AG20443 (cell line): ENCODE measurements around the gene CFD.
"Not testable (repeated sequence)": the region's sequence is repeated elsewhere in the genome, so short reads cannot be mapped to it uniquely, and the experiment has no call there.

Experiments used
- DNase-seq: peaks from one replicate; pipeline ENCODE4 v3.0.0; 2012; ENCODE audit warnings: low spot score, mixed read lengths

CFD gene

GRCh38 chr19:888581-889385, 29.3 kb downstream of the CFD start:
- DNase-seq = no peak

DNA sequence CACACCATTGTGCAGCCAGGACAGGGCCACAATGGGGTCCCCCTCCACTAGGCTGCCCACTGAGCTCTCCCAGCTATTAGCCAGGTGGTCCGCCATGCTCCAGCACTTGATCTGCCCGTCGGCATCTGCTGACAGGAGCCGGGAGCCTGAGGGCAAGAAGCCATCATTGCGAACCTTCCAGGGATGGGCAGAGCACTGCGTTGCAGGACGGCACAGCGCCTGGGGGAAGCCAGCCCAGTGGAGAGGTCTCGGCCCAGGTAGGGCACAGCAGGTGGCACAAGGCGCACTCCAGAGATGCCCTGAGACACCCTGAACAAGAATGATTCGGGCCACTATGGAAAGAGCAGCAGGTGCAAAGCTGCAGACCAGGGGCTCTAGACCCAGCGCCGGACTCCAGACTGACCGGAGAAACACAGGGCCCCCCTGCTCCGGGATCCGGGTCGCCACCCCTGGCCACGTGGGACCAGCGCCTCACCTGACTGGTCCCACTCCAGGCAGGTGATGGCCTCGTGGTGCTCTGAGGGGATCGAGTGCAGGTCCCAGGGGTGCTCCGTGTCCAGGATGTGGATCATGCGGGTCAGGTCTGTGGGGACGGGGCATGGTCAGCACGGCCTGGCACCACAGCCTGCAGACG, 30.3 kb downstream of the CFD start:
- no peak for DNase-seq

- no peak for DNase-seq
Observed at GRCh38 chr19:890831-891230, 31.4 kb downstream of the CFD start.

DNA sequence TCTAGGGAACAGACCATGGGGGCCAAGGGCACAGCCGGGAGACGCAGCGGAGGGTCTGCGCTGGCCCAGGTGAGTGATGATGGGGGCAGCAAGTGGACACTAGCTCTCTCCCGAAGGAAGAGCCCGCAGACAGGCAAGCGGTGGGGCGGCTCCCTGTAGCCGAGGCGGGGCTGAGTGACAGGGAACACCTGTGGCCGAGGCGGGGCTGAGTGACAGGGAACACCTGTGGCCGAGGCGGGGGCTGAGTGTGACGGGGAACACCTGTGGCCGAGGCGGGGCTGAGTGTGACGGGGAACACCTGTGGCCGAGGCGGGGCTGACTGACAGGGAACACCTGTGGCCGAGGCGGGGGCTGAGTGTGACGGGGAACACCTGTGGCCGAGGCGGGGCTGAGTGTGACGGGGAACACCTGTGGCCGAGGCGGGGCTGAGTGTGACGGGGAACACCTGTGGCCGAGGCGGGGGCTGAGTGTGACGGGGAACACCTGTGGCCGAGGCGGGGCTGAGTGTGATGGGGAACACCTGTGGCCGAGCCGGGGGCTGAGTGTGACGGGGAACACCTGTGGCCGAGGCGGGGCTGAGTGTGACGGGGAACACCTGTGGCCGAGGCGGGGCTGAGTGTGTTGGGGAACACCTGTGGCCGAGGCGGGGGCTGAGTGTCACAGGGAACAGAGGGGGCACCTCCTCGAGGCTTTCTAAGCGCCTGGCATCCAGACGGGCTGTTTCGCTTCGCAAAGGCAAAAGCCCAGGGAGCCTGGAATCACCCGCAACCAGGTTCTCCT, 32.1 kb downstream of the CFD start:
- DNase-seq = not testable (repeated sequence)

- DNase-seq = no peak
Observed at GRCh38 chr19:892243-892893, 32.9 kb downstream of the CFD start.

- DNase-seq = peak; percentile 99
Observed at GRCh38 chr19:892894-893689, 33.6 kb downstream of the CFD start, which contains the start of the genes MED16 and RNU6-9. MED16 (minus strand) TSS chr19:893187; CDS start chr19:891131, 2,056 bp downstream. RNU6-9 (plus strand) TSS chr19:893484.

DNA sequence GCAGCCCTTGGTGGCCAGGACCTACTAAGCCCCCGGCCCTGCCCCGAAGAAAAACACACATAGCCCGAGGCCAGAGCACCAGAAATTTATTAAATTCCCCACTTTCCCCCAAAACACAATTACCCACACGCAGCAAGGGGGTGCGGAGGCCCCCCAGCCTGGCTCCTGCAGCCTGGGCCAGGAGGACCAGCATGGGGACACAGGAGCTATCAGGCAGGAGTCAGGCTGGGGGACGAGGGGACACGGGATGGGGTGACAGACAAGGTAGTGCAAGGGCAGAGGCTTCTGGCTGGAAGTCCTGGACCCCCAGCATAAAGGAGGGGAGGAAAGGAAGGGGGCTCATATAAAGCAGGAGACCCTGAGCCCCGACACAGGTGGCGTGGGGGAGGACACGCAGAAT, 37.0 kb downstream of the CFD start:
- DNase-seq = no peak

- DNase-seq = no peak
Observed at GRCh38 chr19:896999-897398, 37.5 kb downstream of the CFD start.

- no peak for DNase-seq
Observed at GRCh38 chr19:897442-898039, 38.1 kb downstream of the CFD start.

- DNase-seq = no peak
Observed at GRCh38 chr19:898663-899062, 39.2 kb downstream of the CFD start.

GRCh38 chr19:899336-900042, 40.0 kb downstream of the CFD start:
- no peak for DNase-seq

- no peak for DNase-seq
Observed at GRCh38 chr19:900043-900301, 40.5 kb downstream of the CFD start.

DNA sequence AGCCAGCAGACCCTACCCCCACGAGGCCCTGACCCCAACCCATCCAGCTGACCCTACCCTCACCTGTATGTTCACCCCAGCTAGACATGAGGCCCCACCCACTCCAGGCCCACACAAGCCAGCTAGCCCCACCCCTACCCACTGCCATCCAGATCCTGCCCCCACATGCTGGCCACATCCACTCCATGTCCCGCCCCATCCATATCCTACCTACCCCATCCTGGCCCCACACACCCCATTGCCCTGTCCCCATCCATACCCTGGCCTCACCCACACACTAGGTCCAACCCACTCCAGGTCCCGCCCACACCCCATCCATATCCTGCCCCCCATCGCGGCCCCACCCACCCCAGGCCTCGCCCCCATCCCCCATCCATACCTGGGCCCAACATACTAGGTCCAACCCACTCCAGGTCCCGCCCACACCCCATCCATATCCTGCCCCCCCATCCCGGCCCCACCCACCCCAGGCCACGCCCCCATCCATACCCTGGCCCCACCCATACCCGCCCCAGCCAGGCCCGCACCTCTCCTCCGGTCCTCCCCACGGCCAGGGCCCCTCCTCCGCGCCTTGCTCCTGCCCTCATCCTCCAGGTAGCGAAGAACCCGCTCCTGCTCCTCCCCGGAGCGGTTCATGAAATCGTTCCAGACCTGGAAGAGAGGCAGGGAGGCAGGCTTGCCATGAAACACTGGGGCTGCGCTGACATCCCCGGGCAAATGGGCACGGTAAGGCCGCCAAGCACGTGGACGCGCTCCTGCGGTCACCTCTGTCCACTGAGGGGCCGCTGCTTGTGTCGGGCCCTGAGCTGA, 41.0 kb downstream of the CFD start:
- peak; percentile 54 for DNase-seq

GRCh38 chr19:901216-902092, 42.0 kb downstream of the CFD start:
- no peak for DNase-seq

DNA sequence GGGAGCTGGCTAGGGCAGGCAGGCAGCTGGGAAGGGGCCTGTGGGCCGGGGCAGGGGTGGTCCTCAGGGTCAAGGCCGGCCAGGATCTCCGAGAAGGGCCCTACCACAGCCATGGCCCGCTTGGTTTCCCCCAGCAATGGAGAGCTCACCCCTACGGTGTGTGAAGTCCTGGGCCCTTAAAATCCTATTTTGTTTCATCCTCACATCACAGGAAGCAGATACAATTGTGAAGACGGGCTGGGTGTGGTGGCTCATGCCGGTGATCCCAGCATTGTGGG, 42.6 kb downstream of the CFD start:
- no peak for DNase-seq

GRCh38 chr19:902446-903226, 43.2 kb downstream of the CFD start:
- no peak for DNase-seq

DNA sequence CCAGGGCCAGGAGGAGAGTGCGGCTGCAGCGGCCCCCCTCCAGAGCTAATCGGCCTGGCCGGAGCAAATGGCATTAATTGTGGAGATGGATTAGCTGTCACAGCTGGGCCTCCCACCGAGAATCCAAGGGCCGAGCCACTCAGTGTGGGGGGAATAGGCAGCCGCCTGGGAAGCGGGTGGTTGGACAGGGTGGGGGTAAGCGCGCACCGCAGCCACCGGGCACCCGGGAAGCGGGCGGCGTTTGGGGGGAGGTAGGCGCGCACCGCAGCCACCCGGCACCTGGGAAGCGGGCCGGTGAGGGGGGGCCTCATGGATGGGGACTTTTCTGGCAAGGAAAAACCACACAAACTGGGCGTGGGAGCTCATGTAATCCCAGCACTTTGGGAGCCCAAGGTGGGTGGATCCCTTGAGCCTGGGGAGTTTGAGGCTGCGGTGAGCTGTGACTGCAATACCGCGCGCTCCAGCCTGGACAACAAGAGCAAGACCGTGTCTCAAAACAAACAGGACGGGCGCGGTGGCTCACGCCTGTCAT, 43.9 kb downstream of the CFD start:
- DNase-seq = no peak

- DNase-seq = no peak
Observed at GRCh38 chr19:904545-904944, 45.1 kb downstream of the CFD start.
